Activated naive CD8-positive, alpha-beta T cell treated with anti-CD3 and anti-CD28 coated beads, Interleukin-2, amount 10 ng/mL, durations not matched to agents 7 days and 5 days (primary cell): ENCODE measurements around the gene INSM1. TPM values are rescaled to one million over a fixed set of nuclear protein-coding genes. Genes with fewer than 3 reads are reported as not detected.

ENCODE experiments used
- ATAC-seq: fragments of 150-1000 bp; cut with Tn5 transposase; one replicate; pipeline ENCODE4 v1.10.0; 2021; ENCODE audit warnings: low read depth, moderate library complexity
- POLR2A ChIA-PET: fragments of 350-600 bp; sonication (Branson Sonifier 250); formaldehyde crosslinking; loops from one replicate; lab custom pipeline; 2021; ENCODE audit warnings: antibody characterized with exemption; lab: Charles Lee
- DNase-seq: peaks from one replicate; pipeline ENCODE4 v3.0.0; 2021
- H3K27ac Mint-ChIP-seq: one replicate; pipeline ENCODE4 v1.8.0; 2022; ENCODE audit warnings: mild to moderate bottlenecking, mixed read lengths
- H3K27me3 Mint-ChIP-seq: one replicate; pipeline ENCODE4 v1.8.0; 2022; ENCODE audit warnings: mild to moderate bottlenecking, moderate library complexity, mixed read lengths
- H3K36me3 Mint-ChIP-seq: one replicate; pipeline ENCODE4 v1.8.0; 2021; ENCODE audit warnings: mild to moderate bottlenecking, mixed read lengths
- H3K4me1 Mint-ChIP-seq: one replicate; pipeline ENCODE4 v1.8.0; 2021; ENCODE audit warnings: mixed read lengths
- H3K4me3 Mint-ChIP-seq: one replicate; pipeline ENCODE4 v1.8.0; 2022; ENCODE audit warnings: mild to moderate bottlenecking, moderate library complexity, mixed read lengths
- H3K9me3 Mint-ChIP-seq: one replicate; pipeline ENCODE4 v1.8.0; 2021; ENCODE audit warnings: mixed read lengths
- total RNA-seq, 2 experiments: library from RNA; stranded (reverse); gene quantifications; one replicate each; pipeline ENCODE4 v1.2.3, GENCODE V29; 2021

INSM1 gene, protein sequence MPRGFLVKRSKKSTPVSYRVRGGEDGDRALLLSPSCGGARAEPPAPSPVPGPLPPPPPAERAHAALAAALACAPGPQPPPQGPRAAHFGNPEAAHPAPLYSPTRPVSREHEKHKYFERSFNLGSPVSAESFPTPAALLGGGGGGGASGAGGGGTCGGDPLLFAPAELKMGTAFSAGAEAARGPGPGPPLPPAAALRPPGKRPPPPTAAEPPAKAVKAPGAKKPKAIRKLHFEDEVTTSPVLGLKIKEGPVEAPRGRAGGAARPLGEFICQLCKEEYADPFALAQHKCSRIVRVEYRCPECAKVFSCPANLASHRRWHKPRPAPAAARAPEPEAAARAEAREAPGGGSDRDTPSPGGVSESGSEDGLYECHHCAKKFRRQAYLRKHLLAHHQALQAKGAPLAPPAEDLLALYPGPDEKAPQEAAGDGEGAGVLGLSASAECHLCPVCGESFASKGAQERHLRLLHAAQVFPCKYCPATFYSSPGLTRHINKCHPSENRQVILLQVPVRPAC
- not detected for total RNA-seq

DNA sequence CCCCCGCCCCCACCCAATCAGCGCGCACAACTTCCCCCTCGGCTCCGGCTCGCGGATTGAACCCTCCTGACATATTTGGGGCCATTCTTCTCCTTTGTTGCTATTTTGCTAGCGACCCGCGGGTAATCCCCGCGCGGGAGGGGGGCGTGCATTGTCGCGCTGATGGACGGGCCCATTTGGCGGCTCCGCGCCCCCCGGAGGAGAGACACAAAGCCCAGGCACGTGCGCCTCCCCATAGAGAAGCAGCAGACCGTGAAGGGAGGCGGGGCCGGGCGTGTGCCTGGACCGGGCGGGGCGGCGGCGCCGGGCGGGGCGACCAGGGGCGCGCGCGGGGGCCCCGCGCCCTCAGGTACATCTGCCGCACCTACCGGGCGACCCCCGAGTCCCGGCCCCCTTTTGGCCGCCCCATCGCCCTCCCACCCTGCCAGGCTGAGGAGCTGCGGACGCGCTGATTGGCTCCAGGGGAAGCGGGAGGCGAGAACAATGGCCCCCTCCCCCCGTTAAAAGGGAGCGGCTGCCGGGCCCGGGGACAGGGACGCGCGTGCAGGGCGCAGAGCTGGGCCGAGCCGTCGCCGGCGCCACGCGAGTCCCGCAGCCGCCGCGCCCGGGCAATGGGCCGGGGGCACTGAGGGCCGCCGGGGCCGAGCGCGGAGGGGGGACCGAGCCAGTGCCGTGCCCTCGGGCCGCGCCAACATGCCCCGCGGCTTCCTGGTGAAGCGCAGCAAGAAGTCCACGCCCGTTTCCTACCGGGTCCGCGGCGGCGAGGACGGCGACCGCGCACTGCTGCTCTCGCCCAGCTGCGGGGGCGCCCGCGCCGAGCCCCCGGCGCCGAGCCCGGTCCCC is at the start of gene INSM1:
Gene INSM1 (plus strand): TSS at position 530 of the 843 bp plus-strand sequence. CDS start 164 bp downstream, at position 694.
- H3K9me3 Mint-ChIP-seq: no peaks in the 10 kb centered on the region
- POLR2A ChIA-PET: no interaction called here
- H3K4me3 Mint-ChIP-seq: peak within 1 kb of the TSS; percentile 22
- peaks cover 69% of the 10 kb centered on the region for H3K27me3 Mint-ChIP-seq
- ATAC-seq (no peak), DNase-seq (peak; percentile 36)
- H3K36me3 Mint-ChIP-seq: peaks cover 3% of the 10 kb centered on the region
- no peak within 1 kb of the TSS for H3K27ac Mint-ChIP-seq
- H3K4me1 Mint-ChIP-seq: peaks cover 8% of the 10 kb centered on the region

DNA sequence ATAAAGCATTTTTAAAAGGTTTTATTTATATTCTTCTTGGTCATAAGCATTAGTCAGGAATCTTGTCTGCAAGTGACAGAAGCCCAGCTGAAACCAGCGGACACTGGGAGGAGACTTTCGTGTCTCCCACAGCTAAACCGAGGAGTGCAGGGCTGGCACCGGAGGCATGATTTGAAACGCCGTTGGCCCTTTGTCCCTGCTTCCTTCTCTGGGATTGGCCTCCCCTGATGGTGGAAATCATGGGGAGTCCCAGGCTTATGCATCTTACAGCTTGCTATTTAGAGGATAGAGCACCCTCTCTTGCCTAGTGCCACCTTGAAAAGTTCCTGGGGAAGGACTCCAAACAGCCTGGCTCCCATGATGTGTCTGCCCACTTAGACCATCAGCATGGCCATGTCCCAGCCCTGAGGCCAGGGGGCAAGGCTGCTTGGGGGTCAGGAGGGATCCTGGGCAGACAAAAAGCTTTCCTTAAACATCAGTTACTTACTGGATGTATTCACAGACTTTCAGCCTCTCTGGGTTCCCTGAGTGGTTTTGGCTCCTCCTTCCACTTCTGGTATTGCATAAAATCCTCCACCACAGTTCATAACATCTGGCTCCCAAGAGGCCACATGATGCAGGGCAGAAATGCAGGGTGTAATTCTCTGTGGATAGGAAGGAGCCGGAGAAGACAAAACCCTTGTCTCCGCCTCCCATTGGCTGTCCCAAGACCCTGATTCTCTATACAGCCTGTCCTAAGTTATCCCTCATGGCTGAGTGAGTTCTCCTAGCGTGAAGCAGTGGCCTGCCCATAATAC is 49.3 kb upstream of the INSM1 start:
- ATAC-seq (no peak), DNase-seq (no peak)
- Mint-ChIP-seq H3K27ac (no peak overlapping the region), H3K27me3 (no peaks in the 10 kb centered on the region), H3K9me3 (peaks cover 2% of the 10 kb centered on the region), H3K4me1 (no peaks in the 10 kb centered on the region), H3K36me3 (no peaks in the 10 kb centered on the region), H3K4me3 (no peak overlapping the region)
- POLR2A ChIA-PET: no interaction called here

DNA sequence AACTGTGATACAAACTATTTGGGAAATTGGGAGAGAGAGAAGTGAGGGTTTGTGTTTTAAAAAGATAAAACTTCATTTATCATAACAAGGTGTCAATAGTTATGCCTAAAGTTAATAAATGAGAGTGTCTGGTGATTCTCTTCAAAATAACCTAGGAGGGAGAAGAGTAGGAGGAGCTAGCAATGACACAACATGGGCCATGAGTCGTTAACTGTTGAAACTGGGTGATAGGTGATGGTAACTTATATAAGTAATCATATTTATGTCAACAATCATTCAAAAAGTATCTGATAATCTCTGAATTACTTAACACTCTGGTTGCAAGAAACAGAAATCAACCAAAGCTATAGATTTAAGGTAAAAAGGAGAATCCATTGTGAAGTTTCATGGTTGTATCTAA is 46.8 kb upstream of the INSM1 start:
- ATAC-seq: no peak

DNA sequence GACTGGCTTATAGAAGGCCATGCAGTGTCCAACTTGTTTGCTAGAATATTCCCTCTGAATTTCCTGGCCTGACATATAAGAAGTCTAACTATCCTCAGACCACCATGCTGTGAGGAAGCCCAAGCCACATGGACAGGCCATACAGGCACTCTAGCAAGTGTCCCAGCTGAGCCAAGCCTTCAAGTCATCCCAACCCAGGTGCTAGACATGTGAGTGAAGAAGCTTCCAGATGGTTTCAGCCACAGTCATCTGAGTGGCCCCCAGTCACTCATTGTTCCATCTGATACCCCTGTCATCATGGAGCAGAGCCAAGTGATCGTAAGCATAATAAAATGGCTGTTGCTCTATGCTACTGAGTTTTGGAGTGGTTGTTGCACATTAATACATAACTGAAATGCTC is 46.0 kb upstream of the INSM1 start:
- no peak for DNase-seq

More for the DNA sequence above, 46.8 kb upstream of the INSM1 start:
- Mint-ChIP-seq H3K4me1 (no peaks in the 10 kb centered on the region), H3K27ac (no peak overlapping the region), H3K27me3 (peaks cover 7% of the 10 kb centered on the region), H3K4me3 (no peak overlapping the region), H3K36me3 (no peaks in the 10 kb centered on the region), H3K9me3 (peaks cover 2% of the 10 kb centered on the region)
- no peak for DNase-seq
- POLR2A ChIA-PET: no interaction called here

DNA sequence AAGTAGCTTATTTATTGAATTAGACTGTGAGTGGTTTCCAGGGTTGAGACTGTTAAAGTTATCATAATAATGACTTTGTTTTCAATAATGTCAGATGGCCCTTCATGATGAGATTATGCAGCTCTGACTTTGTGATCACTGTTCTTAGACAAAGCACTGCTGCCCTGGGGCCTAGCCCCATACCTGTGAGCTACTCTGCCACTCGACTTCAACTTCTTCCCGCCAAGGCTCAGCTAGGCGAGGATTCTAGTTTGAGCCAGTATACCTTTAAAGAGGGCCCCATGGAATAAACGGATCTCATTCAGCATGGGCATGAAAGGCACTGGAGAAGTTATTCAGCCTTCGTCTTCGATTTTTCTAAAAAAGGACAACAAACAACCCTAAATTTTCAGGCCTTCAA is 45.0 kb upstream of the INSM1 start:
- no peak overlapping the region for H3K27ac Mint-ChIP-seq
- H3K36me3 Mint-ChIP-seq: no peaks in the 10 kb centered on the region
- no peak overlapping the region for H3K4me3 Mint-ChIP-seq
- POLR2A ChIA-PET: no interaction called here
- DNase-seq: no peak
- ATAC-seq: no peak
- H3K4me1 Mint-ChIP-seq: no peaks in the 10 kb centered on the region
- peaks cover 2% of the 10 kb centered on the region for H3K9me3 Mint-ChIP-seq
- peaks cover 10% of the 10 kb centered on the region for H3K27me3 Mint-ChIP-seq

More for the DNA sequence above, 46.0 kb upstream of the INSM1 start:
- Mint-ChIP-seq H3K27ac (no peak overlapping the region), H3K4me1 (no peaks in the 10 kb centered on the region), H3K27me3 (peaks cover 7% of the 10 kb centered on the region), H3K4me3 (no peak overlapping the region), H3K36me3 (no peaks in the 10 kb centered on the region), H3K9me3 (peaks cover 2% of the 10 kb centered on the region)
- POLR2A ChIA-PET: no interaction called here
- ATAC-seq: no peak

DNA sequence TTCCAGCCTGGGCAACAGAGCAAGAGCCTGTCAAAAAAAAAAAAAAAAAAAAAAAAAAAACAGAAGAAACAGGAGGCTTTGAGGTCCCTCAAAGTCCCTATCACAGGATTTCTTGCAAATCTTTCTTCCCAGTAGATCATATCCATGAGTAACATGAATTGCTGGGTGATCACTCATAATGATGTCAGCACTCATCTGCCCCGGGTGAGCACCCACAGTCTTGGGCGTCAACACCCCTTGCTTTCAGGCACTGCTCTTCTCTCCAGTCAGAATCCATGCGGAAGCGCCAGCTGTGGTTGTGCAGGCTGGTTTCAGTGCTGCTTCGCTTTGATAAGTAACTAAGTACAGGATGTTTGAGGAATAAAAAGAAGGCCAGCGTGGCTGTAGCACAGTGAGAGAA is 40.2 kb upstream of the INSM1 start:
- ATAC-seq: no peak
- no peak for DNase-seq
- Mint-ChIP-seq H3K36me3 (no peaks in the 10 kb centered on the region), H3K27me3 (peaks cover 10% of the 10 kb centered on the region), H3K27ac (no peak overlapping the region), H3K4me1 (no peaks in the 10 kb centered on the region), H3K4me3 (no peak overlapping the region), H3K9me3 (no peaks in the 10 kb centered on the region)
- POLR2A ChIA-PET: no interaction called here

DNA sequence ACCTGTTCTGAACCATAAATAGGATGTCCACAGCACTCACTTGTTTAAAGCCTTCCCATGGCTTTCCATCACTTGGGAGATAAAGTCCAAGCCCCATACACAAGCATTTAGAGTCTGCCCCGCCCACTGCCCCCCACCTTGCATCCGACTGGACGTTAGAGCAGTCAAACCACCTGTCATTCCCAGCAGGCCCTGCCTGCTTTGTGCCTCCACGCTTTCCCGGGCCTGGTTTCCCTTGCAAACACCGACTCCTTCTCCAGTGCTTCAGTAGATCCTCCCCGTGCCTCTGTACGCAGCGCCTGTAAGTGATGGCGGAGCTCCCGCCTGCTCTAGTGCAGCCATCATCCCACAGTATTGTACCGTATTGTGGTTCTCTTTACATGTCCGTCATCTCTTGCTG is 38.3 kb upstream of the INSM1 start:
- POLR2A ChIA-PET: no interaction called here
- no peak for ATAC-seq
- no peaks in the 10 kb centered on the region for H3K36me3 Mint-ChIP-seq

DNA sequence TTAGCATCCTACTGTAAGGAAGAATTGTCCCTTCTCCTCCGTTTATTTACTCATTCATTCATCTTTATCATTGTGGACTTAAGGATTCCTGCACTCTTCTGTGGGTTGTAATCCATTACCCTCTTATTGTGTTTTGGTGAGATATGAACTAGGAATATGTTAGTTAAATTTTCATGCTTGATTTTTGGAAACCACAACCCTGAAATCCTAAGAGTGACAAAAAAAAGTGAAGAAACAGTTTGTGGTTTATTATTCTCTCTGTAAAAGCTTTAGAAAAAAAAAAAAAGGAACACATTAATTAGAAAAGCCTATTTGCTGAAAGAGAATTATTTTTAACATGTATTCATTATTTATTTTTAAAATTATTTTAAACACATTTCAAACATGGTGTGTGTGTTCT is 36.7 kb upstream of the INSM1 start:
- DNase-seq (no peak), ATAC-seq (no peak)
- Mint-ChIP-seq H3K27me3 (peaks cover 3% of the 10 kb centered on the region), H3K27ac (no peak overlapping the region), H3K4me3 (no peak overlapping the region), H3K4me1 (peaks cover 1% of the 10 kb centered on the region), H3K9me3 (peaks cover 3% of the 10 kb centered on the region), H3K36me3 (no peaks in the 10 kb centered on the region)
- POLR2A ChIA-PET: no interaction called here

More for the DNA sequence above, 38.3 kb upstream of the INSM1 start:
- H3K4me3 Mint-ChIP-seq: no peak overlapping the region
- H3K27me3 Mint-ChIP-seq: peaks cover 6% of the 10 kb centered on the region
- DNase-seq: no peak
- no peak overlapping the region for H3K27ac Mint-ChIP-seq
- no peaks in the 10 kb centered on the region for H3K9me3 Mint-ChIP-seq
- H3K4me1 Mint-ChIP-seq: peaks cover under 1% of the 10 kb centered on the region

DNA sequence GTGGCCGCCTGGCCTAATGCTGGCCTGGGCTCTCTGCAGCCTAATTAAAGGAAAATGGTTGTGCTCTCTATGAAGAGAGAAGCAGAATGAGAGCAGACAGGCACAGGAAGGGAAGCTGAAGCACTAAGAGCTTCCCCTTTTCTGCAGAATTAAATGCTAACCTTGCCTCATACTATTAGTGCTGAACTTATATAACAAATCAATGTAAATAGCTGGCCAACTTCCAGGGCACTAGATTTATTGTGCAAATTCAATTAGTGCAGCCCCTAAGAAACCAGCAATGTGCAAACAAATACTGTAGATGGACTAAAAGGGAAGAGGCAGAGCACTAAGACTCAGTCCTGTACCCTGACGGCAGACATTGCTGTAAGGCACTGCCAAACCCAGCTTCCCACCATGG is 36.1 kb upstream of the INSM1 start:
- Mint-ChIP-seq H3K27me3 (peaks cover 3% of the 10 kb centered on the region), H3K9me3 (peaks cover 3% of the 10 kb centered on the region), H3K4me1 (peaks cover 1% of the 10 kb centered on the region), H3K36me3 (no peaks in the 10 kb centered on the region), H3K4me3 (no peak overlapping the region), H3K27ac (no peak overlapping the region)
- no peak for DNase-seq
- POLR2A ChIA-PET: no interaction called here
- no peak for ATAC-seq

DNA sequence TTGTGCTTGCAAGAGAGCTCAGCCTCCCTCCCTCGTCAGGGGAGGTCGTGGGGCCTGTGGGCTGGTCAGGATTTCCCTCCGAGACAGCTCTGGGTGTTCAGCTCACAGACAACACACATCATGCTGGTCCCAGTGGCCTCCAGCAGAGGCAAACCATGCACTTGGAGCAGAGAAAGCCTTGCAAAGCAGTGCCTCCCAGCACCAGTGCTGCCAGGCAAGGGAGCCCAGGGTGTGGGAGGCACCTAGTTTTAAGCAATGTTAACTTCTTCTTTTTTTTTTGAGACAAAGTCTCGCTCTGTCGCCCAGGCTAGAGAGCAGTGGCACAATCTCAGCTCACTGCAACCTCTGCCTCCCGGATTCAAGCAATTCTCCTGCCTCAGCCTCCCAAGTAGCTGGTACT is 34.0 kb upstream of the INSM1 start:
- H3K4me1 Mint-ChIP-seq: peaks cover 1% of the 10 kb centered on the region
- no peaks in the 10 kb centered on the region for H3K36me3 Mint-ChIP-seq

DNA sequence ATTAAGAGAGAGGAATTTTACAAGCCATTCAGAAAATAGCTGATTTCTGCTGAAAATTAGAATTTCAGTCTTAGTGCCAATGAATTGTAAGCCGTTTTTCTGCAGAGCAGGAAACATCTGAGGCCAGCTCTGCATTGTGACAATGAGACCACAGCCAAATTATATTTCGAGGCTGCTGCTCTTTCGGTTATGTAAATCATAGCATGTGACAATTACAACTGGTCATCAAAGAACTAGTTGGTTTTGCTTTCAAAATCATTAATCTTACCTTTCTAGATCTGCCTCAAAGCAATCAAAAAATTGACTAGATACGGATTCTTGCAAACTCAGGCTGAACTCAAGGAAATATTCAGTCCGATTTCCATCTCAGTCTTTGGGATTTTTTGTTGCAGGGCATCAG is 33.4 kb upstream of the INSM1 start:
- Mint-ChIP-seq H3K4me1 (peaks cover 1% of the 10 kb centered on the region), H3K9me3 (peaks cover 5% of the 10 kb centered on the region), H3K27ac (no peak overlapping the region), H3K27me3 (no peaks in the 10 kb centered on the region), H3K4me3 (no peak overlapping the region), H3K36me3 (no peaks in the 10 kb centered on the region)
- ATAC-seq: no peak
- DNase-seq: no peak
- POLR2A ChIA-PET: no interaction called here

More for the DNA sequence above, 34.0 kb upstream of the INSM1 start:
- ATAC-seq (no peak), DNase-seq (no peak)
- Mint-ChIP-seq H3K27me3 (no peaks in the 10 kb centered on the region), H3K4me3 (no peak overlapping the region), H3K27ac (no peak overlapping the region), H3K9me3 (peaks cover 5% of the 10 kb centered on the region)
- POLR2A ChIA-PET: no interaction called here

DNA sequence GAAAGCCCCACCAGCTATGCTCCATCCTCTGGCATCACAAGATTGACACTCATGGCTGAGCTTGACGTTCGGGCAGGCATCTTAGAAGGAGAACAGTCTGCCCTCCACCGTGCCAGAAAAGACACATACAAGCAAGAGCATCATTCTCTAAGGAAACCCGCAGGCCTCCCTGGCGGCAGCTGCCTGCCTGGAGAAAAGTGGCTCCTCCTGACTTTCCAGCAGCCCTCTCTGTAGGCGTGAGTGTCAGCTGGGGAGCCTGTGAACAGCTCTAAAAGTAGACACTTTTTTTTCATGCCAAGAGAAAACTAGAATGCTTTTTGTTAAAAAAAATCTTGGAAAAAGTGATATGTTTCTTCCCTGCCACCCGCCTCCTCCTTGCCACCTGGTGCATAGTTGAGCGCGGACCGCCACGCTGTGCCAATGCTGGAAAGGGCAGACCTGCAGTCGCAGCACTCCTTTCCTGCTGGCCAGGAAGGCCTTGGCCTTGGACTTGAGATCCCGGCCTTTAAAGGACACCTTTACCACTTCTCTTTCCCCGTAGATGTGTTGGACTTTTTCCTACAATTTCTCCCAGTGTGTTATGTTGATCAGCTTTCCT is 29.7 kb upstream of the INSM1 start:
- no peak overlapping the region for H3K27ac Mint-ChIP-seq
- H3K4me3 Mint-ChIP-seq: no peak overlapping the region
- H3K9me3 Mint-ChIP-seq: peaks cover 5% of the 10 kb centered on the region
- no peaks in the 10 kb centered on the region for H3K36me3 Mint-ChIP-seq
- POLR2A ChIA-PET: no interaction called here
- no peaks in the 10 kb centered on the region for H3K27me3 Mint-ChIP-seq
- DNase-seq (no peak), ATAC-seq (no peak)
- peaks cover 1% of the 10 kb centered on the region for H3K4me1 Mint-ChIP-seq

DNA sequence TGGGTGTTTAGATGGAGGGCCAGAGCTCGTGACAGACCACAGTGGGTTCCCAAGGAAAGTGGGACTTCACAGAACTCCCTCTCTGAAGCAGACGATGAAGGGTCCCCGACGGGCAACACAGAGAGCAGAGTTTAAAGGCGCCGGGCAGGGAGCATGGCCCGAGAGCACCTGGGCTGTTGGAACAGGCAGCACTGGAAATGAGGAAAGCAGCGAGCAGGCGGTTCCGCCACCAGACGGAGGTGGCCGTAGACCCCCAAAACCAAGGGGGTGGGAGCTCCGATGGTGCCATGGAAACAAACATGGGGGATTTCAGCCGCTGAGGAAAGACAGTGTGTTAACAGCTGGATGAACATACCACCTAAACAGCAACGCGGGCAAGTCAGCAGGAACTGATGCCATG is 27.5 kb upstream of the INSM1 start:
- DNase-seq: no peak
- peaks cover 4% of the 10 kb centered on the region for H3K9me3 Mint-ChIP-seq
- POLR2A ChIA-PET: no interaction called here
- no peaks in the 10 kb centered on the region for H3K27me3 Mint-ChIP-seq
- H3K27ac Mint-ChIP-seq: no peak overlapping the region
- no peaks in the 10 kb centered on the region for H3K36me3 Mint-ChIP-seq
- ATAC-seq: no peak
- no peaks in the 10 kb centered on the region for H3K4me1 Mint-ChIP-seq
- H3K4me3 Mint-ChIP-seq: no peak overlapping the region
